Measurements from ENCODE around the gene MRM2. TPM values are rescaled to one million over a fixed set of nuclear protein-coding genes. Genes with fewer than 3 reads are reported as not detected.
A peak's percentile ranks its signal among the peaks of the same experiment; 100 is the strongest.

Gene MRM2
- total RNA-seq, 1 donor from 2014 or later, result 9.1 TPM

GRCh38 chr7:2266911-2267310 lies 24.9 kb upstream of the MRM2 start:
- no peak for DNase-seq (ENCODE audit: low spot score)

- no peak for DNase-seq (ENCODE audit: low spot score)
Observed at GRCh38 chr7:2264158-2264557, 22.2 kb upstream of the MRM2 start.

- no peak for DNase-seq (ENCODE audit: low spot score)
Observed at GRCh38 chr7:2263176-2263575, 21.2 kb upstream of the MRM2 start.

GRCh38 chr7:2261611-2262010 lies 19.6 kb upstream of the MRM2 start:
- no peak for DNase-seq (ENCODE audit: low spot score)

- DNase-seq (ENCODE audit: low spot score), result peak; percentile 15
Observed at GRCh38 chr7:2260820-2261219, 18.8 kb upstream of the MRM2 start.

- DNase-seq (ENCODE audit: low spot score), result no peak
Observed at GRCh38 chr7:2259480-2259879, 17.5 kb upstream of the MRM2 start.

- no peak for DNase-seq (ENCODE audit: low spot score)
Observed at GRCh38 chr7:2258661-2259365, 16.8 kb upstream of the MRM2 start.

- DNase-seq (ENCODE audit: low spot score), result no peak
Observed at GRCh38 chr7:2257651-2258050, 15.6 kb upstream of the MRM2 start.

- no peak for DNase-seq (ENCODE audit: low spot score)
Observed at GRCh38 chr7:2257046-2257551, 15.1 kb upstream of the MRM2 start.

- no peak for DNase-seq (ENCODE audit: low spot score)
Observed at GRCh38 chr7:2256306-2257045, 14.5 kb upstream of the MRM2 start.

GRCh38 chr7:2255145-2256139 lies 13.4 kb upstream of the MRM2 start:
- DNase-seq (ENCODE audit: low spot score), result no peak

GRCh38 chr7:2254429-2255144 lies 12.6 kb upstream of the MRM2 start:
- no peak for DNase-seq (ENCODE audit: low spot score)

- no peak for DNase-seq (ENCODE audit: low spot score)
Observed at GRCh38 chr7:2253525-2254244, 11.7 kb upstream of the MRM2 start.

GRCh38 chr7:2253021-2253420 lies 11.0 kb upstream of the MRM2 start:
- no peak for DNase-seq (ENCODE audit: low spot score)

- no peak for DNase-seq (ENCODE audit: low spot score)
Observed at GRCh38 chr7:2251841-2252771, 10.1 kb upstream of the MRM2 start.

GRCh38 chr7:2251381-2251780 lies 9.4 kb upstream of the MRM2 start:
- no peak for DNase-seq (ENCODE audit: low spot score)

GRCh38 chr7:2249744-2250323 lies 7.8 kb upstream of the MRM2 start:
- no peak for DNase-seq (ENCODE audit: low spot score)

GRCh38 chr7:2248984-2249694 lies 7.1 kb upstream of the MRM2 start:
- peak; percentile 60 for DNase-seq (ENCODE audit: low spot score)
